ENCODE results near the gene RASD2.

RASD2 gene

DNA sequence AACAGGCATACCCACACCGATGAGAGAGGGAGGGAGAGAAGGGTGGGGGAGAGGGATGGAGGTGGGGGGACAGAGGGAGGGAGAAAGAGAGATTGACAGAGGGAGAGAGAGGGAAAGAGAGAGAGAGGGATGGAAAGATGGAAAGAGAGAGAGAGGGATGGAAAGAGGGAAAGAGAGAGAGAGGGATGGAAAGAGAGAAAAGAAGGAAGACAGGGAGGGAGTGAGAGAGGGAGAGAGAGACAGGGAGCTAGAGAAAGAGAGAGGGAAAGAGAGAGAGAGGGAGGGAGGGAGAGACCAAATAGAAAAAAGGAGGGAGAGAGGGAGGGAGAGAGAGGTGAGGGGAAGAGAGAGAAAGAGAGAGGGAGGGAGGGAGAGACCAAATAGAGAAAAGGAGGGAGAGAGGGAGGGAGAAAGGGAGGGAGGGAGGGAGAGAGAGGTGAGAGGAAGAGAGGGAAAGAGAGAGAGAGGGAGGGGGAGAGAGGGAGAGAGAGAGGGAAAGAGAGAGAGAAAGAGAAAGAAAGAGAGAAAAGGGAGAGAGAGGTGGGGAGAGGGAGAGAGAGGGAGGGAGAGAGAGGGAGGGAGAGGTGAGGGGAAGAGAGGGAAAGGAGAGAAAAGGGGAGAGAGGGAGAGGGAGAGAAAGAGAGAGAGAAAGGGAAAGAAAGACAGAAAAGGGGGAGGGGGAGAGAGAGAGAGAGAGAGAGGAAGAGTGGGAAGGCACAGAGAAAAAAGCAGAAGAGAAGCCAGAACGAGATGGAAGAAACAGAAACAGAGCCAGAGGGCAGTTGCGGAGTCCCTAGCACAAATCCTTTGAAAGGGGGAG lies 52.6 kb downstream of the RASD2 start:
- H3K4me2 ChIP-seq (ENCODE audit: low read length), result no peak overlapping the region
- no peak overlapping the region for H3K4me3 ChIP-seq (ENCODE audit: low read length)
- H3K9ac ChIP-seq (ENCODE audit: low read depth, low read length), result no peak overlapping the region
- H3K27me3 ChIP-seq (ENCODE audit: control insufficient read depth, insufficient read depth, low read length), result peaks cover 18% of the 10 kb centered on the region
- no peaks in the 10 kb centered on the region for H3K9me3 ChIP-seq (replicated peaks; ENCODE audit: low read length)
- no peaks in the 10 kb centered on the region for H3K36me3 ChIP-seq (ENCODE audit: insufficient read depth, low read length)
- H3K4me1 ChIP-seq (ENCODE audit: control insufficient read depth, insufficient read depth, low read length), result peaks cover 10% of the 10 kb centered on the region

DNA sequence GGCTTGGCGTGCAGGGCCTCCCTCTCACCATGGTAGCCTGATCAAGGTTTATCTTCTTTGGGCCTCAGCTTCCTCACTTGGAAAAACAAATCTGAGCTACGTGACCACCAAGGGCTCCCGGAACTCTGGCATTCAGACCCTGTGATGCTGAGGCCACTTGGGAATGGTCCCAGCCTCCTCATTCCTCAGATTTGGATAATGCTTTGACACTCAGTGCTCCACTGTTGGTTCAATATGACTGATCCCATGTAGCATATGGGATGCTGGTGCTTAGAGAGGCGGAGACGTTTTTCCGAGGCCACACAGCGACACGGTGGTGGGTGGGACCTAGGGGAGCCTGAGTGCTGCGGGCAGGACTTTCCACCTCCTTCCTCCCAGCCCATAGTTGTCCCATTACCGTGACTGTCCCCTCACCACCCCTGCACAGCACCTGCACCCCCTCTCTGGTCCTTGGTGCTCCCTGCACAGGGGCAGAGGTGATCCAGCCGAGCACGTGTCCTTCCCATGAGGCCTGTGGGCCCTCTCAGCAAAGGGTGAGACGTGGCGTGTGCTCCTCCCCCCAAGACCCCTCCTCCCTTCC lies 53.4 kb downstream of the RASD2 start:
- Histone ChIP-seq H3K36me3 (ENCODE audit: insufficient read depth, low read length) (no peaks in the 10 kb centered on the region), H3K9ac (ENCODE audit: low read depth, low read length) (no peak overlapping the region), H3K27me3 (ENCODE audit: control insufficient read depth, insufficient read depth, low read length) (peaks cover 18% of the 10 kb centered on the region), H3K4me3 (ENCODE audit: low read length) (no peak overlapping the region), H3K9me3 (replicated peaks; ENCODE audit: low read length) (no peaks in the 10 kb centered on the region), H3K4me1 (ENCODE audit: control insufficient read depth, insufficient read depth, low read length) (peaks cover 6% of the 10 kb centered on the region), H3K4me2 (ENCODE audit: low read length) (no peak overlapping the region)

DNA sequence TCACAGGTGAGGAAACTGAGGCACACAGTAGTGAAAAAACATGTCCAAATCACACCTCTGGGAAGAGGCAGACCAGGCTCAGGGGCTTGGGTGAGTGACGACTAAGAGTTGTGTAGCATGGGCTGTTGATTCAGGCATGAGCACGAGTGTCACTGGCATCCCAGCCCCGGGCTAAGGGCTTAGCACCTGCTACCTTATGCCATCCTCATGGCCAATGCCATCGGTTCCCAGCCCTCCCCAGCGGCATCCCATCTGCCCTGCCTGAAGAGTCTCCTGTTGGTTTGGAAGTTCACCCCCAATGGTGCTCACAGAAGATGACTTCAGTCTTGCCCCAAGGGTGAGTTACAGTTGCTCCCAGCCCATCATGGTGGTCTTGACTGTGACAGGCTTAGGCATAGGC lies 54.1 kb downstream of the RASD2 start:
- no peaks in the 10 kb centered on the region for H3K4me1 ChIP-seq (ENCODE audit: control insufficient read depth, insufficient read depth, low read length)
- peaks cover 18% of the 10 kb centered on the region for H3K27me3 ChIP-seq (ENCODE audit: control insufficient read depth, insufficient read depth, low read length)
- H3K4me2 ChIP-seq (ENCODE audit: low read length), result no peak overlapping the region
- no peaks in the 10 kb centered on the region for H3K9me3 ChIP-seq (replicated peaks; ENCODE audit: low read length)
- H3K9ac ChIP-seq (ENCODE audit: low read depth, low read length), result no peak overlapping the region
- H3K4me3 ChIP-seq (ENCODE audit: low read length), result no peak overlapping the region
- no peaks in the 10 kb centered on the region for H3K36me3 ChIP-seq (ENCODE audit: insufficient read depth, low read length)

DNA sequence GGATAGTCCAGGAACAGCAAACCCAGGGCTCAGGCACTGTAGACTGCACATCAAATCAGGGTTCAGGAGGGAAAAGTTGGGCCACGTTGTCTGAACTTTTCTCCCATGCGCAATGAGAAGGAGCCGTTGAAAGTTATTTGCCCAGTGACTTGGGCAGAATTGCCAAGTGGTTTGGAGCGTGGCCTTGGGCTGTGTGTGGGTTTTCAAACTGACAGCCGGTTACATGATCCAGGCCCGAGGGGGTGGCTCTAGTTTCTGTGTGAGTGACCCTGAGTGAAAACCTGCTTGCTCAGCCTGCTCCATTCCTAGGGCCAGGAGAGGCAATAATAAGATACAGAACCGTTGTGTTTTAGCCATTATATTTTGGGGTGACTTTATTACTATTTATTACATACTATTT lies 56.2 kb downstream of the RASD2 start:
- Histone ChIP-seq H3K4me3 (ENCODE audit: low read length) (no peak overlapping the region), H3K4me1 (ENCODE audit: control insufficient read depth, insufficient read depth, low read length) (no peaks in the 10 kb centered on the region), H3K36me3 (ENCODE audit: insufficient read depth, low read length) (no peaks in the 10 kb centered on the region), H3K27me3 (ENCODE audit: control insufficient read depth, insufficient read depth, low read length) (peaks cover 18% of the 10 kb centered on the region), H3K9me3 (replicated peaks; ENCODE audit: low read length) (no peaks in the 10 kb centered on the region), H3K9ac (ENCODE audit: low read depth, low read length) (no peak overlapping the region), H3K4me2 (ENCODE audit: low read length) (no peak overlapping the region)

DNA sequence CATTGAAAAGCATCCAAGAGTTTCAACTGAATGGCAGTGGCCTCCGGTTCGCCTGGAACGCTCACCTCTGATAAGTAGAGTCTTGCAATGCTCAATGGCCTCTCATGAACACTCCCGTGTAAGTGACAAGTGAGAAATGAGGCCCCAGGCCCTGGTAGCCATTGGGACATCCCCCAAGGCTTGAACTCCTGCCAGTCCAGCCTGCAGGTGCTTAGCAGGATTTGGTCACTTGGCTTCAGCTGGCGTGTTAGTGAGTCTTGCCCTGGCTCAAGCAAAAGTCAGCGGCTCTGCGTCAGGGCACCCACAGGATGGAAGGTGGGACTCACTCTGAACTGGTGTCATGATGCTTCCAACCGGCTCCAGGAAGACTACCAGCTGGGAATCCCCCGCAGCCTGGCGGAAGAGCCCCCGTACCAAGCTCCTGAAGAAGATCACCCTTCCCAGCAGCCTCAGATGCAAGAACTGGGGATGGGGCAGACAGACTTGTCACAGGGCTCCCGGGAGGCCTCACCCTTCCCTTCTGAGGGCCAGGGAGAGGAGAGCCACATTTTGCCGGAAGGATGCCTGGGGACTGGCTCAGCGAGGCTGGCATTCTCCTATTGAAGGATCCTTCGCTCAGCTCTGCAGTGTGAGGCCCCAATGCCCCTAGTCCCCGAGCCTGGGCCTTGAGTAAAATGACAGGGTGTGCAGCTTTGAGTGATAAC lies 57.2 kb downstream of the RASD2 start:
- Histone ChIP-seq H3K9ac (ENCODE audit: low read depth, low read length) (no peak overlapping the region), H3K9me3 (replicated peaks; ENCODE audit: low read length) (no peaks in the 10 kb centered on the region), H3K4me3 (ENCODE audit: low read length) (no peak overlapping the region), H3K36me3 (ENCODE audit: insufficient read depth, low read length) (no peaks in the 10 kb centered on the region), H3K4me1 (ENCODE audit: control insufficient read depth, insufficient read depth, low read length) (no peaks in the 10 kb centered on the region), H3K27me3 (ENCODE audit: control insufficient read depth, insufficient read depth, low read length) (peaks cover 18% of the 10 kb centered on the region), H3K4me2 (ENCODE audit: low read length) (no peak overlapping the region)

DNA sequence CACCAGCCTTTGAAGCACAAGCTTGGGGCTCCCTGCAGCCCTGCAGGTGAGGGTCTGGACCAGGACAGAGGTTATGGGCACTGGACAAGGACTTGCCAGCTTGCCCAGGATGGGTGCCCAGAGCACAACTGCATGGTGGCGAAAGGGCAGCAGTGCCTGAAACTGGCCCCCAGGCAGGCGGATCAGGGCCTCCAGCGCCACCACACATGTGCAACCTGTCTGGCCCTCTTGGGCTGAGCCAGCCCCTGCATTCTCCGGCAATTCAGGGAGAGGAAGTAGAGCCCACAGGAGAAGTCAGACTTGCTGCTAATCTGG lies 57.7 kb downstream of the RASD2 start:
- Histone ChIP-seq H3K4me1 (ENCODE audit: control insufficient read depth, insufficient read depth, low read length) (no peaks in the 10 kb centered on the region), H3K9ac (ENCODE audit: low read depth, low read length) (no peak overlapping the region), H3K27me3 (ENCODE audit: control insufficient read depth, insufficient read depth, low read length) (peaks cover 18% of the 10 kb centered on the region)

DNA sequence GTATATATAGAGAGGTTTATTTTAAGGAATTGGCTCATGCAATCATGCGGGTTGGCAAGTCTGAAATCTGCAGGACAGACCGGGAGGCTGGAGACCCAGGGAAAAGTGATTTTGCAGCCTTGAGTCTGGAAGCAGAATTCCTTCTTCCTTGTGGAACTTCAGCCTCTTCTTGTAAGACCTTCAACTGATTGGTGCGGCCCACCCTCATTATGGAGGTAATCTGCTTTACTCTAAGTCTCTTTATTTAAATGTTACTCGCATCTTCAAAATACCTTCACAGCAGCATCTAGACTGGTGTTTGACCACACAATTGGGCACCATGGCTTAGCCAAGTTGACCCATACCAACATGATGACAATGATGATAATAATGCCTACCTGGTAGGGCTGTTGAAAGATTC lies 58.7 kb downstream of the RASD2 start:
- Histone ChIP-seq H3K4me1 (ENCODE audit: control insufficient read depth, insufficient read depth, low read length) (no peaks in the 10 kb centered on the region), H3K4me2 (ENCODE audit: low read length) (no peak overlapping the region), H3K9me3 (replicated peaks; ENCODE audit: low read length) (no peaks in the 10 kb centered on the region), H3K4me3 (ENCODE audit: low read length) (no peak overlapping the region), H3K27me3 (ENCODE audit: control insufficient read depth, insufficient read depth, low read length) (peaks cover 16% of the 10 kb centered on the region), H3K36me3 (ENCODE audit: insufficient read depth, low read length) (no peaks in the 10 kb centered on the region), H3K9ac (ENCODE audit: low read depth, low read length) (no peak overlapping the region)

More for the DNA sequence above, 57.7 kb downstream of the RASD2 start:
- Histone ChIP-seq H3K9me3 (replicated peaks; ENCODE audit: low read length) (no peaks in the 10 kb centered on the region), H3K4me3 (ENCODE audit: low read length) (no peak overlapping the region), H3K4me2 (ENCODE audit: low read length) (no peak overlapping the region), H3K36me3 (ENCODE audit: insufficient read depth, low read length) (no peaks in the 10 kb centered on the region)

DNA sequence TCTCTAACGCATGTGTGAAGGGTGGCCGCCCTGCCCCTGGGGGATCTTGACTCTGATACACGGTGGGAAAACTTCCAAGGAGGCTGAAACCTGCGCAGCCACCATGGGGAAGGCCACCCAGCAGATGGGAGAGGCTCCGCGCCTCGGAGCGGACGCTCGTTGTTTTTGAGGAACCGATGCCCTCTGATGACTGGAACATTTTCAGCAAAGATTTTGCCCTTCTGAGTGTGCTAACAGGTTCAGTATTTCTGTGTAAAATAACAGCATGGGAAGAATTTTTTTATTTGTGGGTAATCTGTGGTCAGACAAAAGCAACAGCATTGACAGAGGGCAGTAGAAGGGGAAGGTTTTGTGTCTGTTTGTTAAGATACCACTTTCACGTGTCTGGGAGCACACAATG lies 59.8 kb downstream of the RASD2 start:
- Histone ChIP-seq H3K36me3 (ENCODE audit: insufficient read depth, low read length) (no peaks in the 10 kb centered on the region), H3K4me2 (ENCODE audit: low read length) (no peak overlapping the region), H3K9ac (ENCODE audit: low read depth, low read length) (no peak overlapping the region), H3K4me1 (ENCODE audit: control insufficient read depth, insufficient read depth, low read length) (no peaks in the 10 kb centered on the region), H3K4me3 (ENCODE audit: low read length) (no peak overlapping the region), H3K27me3 (ENCODE audit: control insufficient read depth, insufficient read depth, low read length) (peaks cover 18% of the 10 kb centered on the region), H3K9me3 (replicated peaks; ENCODE audit: low read length) (no peaks in the 10 kb centered on the region)

DNA sequence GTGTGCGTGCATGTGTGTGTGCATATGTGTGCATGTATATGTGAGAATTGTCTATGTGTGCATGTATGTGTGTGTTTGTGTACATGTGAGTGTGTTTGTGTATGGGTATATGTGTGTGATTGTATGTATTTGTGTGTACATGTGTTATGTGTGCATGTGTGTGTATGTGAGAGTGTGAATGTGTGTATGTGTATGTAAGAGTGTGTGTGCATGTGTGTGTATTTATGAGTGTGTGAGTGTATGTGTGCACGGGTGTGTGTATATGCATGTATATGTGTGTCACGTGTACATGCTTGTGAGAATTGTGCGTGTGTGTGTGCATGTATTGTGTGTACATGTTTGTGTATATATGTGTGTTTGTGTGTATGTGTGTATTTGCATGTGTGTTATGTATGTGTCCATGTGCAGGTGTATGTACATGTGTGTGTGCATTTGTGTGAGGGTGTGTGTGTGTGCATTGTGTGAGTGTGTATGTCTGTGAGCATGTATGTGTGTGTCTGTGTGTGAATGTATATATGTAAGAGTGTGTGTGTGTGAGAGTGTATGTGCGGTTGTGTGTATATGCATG lies 60.5 kb downstream of the RASD2 start:
- H3K27me3 ChIP-seq (ENCODE audit: control insufficient read depth, insufficient read depth, low read length), result peaks cover 22% of the 10 kb centered on the region
- H3K9ac ChIP-seq (ENCODE audit: low read depth, low read length), result no peak overlapping the region
- no peaks in the 10 kb centered on the region for H3K9me3 ChIP-seq (replicated peaks; ENCODE audit: low read length)
- H3K4me3 ChIP-seq (ENCODE audit: low read length), result no peak overlapping the region
- no peaks in the 10 kb centered on the region for H3K36me3 ChIP-seq (ENCODE audit: insufficient read depth, low read length)
- H3K4me2 ChIP-seq (ENCODE audit: low read length), result no peak overlapping the region
- no peaks in the 10 kb centered on the region for H3K4me1 ChIP-seq (ENCODE audit: control insufficient read depth, insufficient read depth, low read length)

DNA sequence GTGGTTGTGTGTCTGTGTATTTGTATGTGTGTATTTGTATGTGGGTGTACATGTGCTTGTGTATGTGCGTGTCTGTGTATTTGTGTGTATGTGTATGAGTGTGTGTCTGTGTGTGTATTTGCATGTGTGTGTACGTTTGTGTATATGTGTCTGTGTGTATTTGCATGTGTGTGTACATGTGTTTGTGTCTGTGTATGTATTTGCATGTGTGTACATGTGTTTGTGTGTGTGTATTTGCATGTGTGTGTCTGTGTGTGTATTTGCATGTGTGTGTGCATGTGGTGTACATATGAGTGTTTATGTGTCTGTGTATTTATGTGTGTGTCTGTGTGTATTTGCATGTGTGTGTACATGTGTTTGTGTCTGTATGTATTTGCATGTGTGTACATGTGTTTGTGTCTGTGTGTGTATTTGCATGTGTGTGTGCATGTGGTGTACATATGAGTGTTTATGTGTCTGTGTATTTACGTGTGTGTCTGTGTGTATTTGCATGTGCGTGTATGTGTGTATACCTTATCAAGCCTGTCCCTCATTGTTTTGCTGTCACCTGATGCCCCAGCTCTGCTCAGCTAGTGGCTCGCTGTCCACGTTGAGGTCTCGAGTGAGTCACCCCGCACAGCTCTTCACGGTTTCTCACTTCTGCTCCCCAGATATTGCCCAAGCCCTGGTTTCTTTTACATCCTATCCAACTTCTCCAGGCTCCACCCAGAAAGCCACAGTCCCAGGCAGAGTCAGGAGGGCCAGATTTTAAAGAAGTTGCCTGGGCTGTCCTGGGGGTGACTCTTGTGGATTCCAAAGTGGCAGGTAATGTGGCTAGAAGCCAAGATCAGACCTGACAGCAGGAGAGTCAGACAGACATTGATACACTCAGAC lies 61.3 kb downstream of the RASD2 start:
- H3K9me3 ChIP-seq (replicated peaks; ENCODE audit: low read length), result no peaks in the 10 kb centered on the region
- H3K9ac ChIP-seq (ENCODE audit: low read depth, low read length), result no peak overlapping the region
- H3K4me1 ChIP-seq (ENCODE audit: control insufficient read depth, insufficient read depth, low read length), result no peaks in the 10 kb centered on the region
- H3K27me3 ChIP-seq (ENCODE audit: control insufficient read depth, insufficient read depth, low read length), result peaks cover 28% of the 10 kb centered on the region
- H3K4me2 ChIP-seq (ENCODE audit: low read length), result no peak overlapping the region
- H3K36me3 ChIP-seq (ENCODE audit: insufficient read depth, low read length), result no peaks in the 10 kb centered on the region
- no peak overlapping the region for H3K4me3 ChIP-seq (ENCODE audit: low read length)
